RWPE2 (cell line): ENCODE measurements around the gene SPON1.

Source experiments
- ATAC-seq: fragments of 200-7000 bp; cut with Tn5 transposase; 3 replicates; pipeline ENCODE4 v1.9.1; 2021; ENCODE audit warnings: low read depth
- DNase-seq: peaks from one replicate; pipeline ENCODE4 v3.0.0-alpha.2; 2020; ENCODE audit warnings: low spot score
- H3K27ac ChIP-seq: fragments of 450-650 bp; 2 replicates; pipeline ENCODE4 v1.5.1; 2017; ENCODE audit warnings: mild to moderate bottlenecking; ENCODE audit not compliant: poor library complexity, severe bottlenecking
- H3K27me3 ChIP-seq: fragments of 250-450 bp; sonication (Bioruptor Pico); 2 replicates; pipeline ENCODE4 v1.5.1; 2021; ENCODE audit warnings: mild to moderate bottlenecking, moderate library complexity; ENCODE audit not compliant: insufficient read depth, poor library complexity, severe bottlenecking
- H3K36me3 ChIP-seq: fragments of 250-450 bp; sonication (Bioruptor Pico); 2 replicates; pipeline ENCODE4 v1.5.1; 2020; ENCODE audit warnings: low read depth, mild to moderate bottlenecking, moderate library complexity
- H3K4me1 ChIP-seq: fragments of 250-450 bp; sonication (Bioruptor Pico); 2 replicates; pipeline ENCODE4 v1.5.1; 2021; ENCODE audit warnings: mild to moderate bottlenecking, moderate library complexity; ENCODE audit not compliant: insufficient read depth, poor library complexity, severe bottlenecking
- H3K4me3 ChIP-seq: fragments of 250-450 bp; sonication (Bioruptor Pico); 2 replicates; pipeline ENCODE4 v1.5.1; 2021; ENCODE audit warnings: mild to moderate bottlenecking, moderate library complexity; ENCODE audit not compliant: severe bottlenecking
- H3K9me3 ChIP-seq: fragments of 250-450 bp; sonication (Bioruptor Pico); 2 replicates; pipeline ENCODE4 v1.5.1; 2021; ENCODE audit warnings: mild to moderate bottlenecking, moderate library complexity; ENCODE audit not compliant: severe bottlenecking
- TF ChIP-seq, protein P1 (sequence below): fragments of 450-650 bp; IDR thresholded peaks from one replicate; pipeline ENCODE4 v1.5.1; 2017; ENCODE audit warnings: mild to moderate bottlenecking, moderate library complexity; ENCODE audit not compliant: poor library complexity, severe bottlenecking

SPON1 gene

DNA sequence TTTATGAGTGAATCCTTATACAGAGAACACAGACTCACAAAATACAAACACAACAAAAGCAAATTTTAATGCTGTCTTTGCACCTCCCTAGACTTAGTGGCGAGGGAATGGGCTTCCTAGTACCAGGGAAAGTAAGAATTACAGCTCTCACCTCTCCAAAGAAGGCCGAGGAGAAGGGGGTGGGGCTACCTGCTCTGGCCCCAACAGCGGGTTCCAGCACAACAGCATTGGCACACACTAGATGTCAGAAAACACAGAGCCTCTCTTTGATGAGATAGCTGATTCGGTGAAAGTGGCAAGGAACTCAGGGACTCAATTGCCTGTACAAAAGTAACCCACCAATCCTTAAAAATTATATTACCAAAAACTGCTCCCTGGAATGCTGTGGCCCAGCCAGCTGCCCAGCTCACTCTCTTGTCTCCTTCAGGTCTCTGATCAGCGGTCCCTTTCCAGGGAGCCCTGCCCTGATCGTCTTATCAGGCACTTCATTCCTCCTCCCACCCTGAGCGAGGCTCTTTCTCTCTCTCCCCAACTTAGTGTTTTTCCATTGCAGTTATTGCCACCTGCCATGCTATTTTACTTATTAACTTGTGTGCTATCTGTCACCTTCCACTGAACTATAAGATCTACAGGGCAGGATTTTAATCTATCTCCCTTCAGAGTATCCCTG, 30.7 kb downstream of the SPON1 start:
- H3K4me3 ChIP-seq = no peak overlapping the region
- no peak overlapping the region for H3K27ac ChIP-seq
- DNase-seq (no peak), ATAC-seq (no peak)
- H3K4me1 ChIP-seq = no peaks in the 10 kb centered on the region
- H3K36me3 ChIP-seq = no peaks in the 10 kb centered on the region
- H3K27me3 ChIP-seq = no peaks in the 10 kb centered on the region
- TF ChIP-seq, protein P1, sequence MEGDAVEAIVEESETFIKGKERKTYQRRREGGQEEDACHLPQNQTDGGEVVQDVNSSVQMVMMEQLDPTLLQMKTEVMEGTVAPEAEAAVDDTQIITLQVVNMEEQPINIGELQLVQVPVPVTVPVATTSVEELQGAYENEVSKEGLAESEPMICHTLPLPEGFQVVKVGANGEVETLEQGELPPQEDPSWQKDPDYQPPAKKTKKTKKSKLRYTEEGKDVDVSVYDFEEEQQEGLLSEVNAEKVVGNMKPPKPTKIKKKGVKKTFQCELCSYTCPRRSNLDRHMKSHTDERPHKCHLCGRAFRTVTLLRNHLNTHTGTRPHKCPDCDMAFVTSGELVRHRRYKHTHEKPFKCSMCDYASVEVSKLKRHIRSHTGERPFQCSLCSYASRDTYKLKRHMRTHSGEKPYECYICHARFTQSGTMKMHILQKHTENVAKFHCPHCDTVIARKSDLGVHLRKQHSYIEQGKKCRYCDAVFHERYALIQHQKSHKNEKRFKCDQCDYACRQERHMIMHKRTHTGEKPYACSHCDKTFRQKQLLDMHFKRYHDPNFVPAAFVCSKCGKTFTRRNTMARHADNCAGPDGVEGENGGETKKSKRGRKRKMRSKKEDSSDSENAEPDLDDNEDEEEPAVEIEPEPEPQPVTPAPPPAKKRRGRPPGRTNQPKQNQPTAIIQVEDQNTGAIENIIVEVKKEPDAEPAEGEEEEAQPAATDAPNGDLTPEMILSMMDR = no peak
- H3K9me3 ChIP-seq = no peaks in the 10 kb centered on the region

DNA sequence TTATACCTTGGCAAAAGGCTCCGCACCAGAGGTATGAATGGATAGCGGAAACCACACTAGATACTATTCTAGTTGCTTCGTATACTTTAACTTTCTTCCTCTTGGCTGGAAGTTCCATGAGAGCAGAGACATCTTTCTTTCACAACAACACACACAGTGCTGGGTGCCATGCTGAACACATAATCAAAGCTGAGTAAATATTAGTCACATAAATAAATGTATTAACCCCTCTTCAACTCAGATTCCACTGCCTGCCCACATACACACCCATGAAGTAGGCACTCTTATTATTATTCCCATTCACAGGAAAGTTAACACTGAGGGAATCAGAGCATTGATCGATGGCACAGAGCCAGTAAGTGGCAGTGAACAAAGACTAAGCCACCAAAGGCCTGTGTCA, 35.4 kb downstream of the SPON1 start:
- Histone ChIP-seq H3K4me3 (no peak overlapping the region), H3K9me3 (no peaks in the 10 kb centered on the region), H3K4me1 (no peaks in the 10 kb centered on the region), H3K27ac (no peak overlapping the region), H3K27me3 (no peaks in the 10 kb centered on the region), H3K36me3 (no peaks in the 10 kb centered on the region)
- TF ChIP-seq, protein P1 = no peak
- DNase-seq (no peak), ATAC-seq (no peak)

DNA sequence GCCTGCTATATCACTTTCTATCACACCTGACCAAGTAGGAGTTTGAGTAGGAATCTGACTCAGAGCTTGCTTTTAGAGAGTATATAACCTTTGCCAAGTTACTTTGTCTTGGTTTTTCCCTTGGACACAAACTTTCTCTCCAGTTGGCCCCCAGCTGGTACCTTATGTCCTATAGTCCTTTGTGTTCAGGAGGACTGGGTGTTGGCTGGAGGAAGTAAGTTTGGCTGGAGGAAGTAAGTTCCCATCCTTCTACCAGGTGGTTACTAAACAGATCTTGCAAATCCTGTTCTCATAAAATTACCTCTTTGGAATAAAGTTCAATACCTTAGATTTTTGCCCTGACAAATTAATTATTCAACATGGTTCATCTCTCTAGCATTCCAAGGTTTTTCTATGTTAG, 37.2 kb downstream of the SPON1 start:
- no peaks in the 10 kb centered on the region for H3K36me3 ChIP-seq
- H3K27me3 ChIP-seq = no peaks in the 10 kb centered on the region
- no peak for ATAC-seq
- H3K9me3 ChIP-seq = no peaks in the 10 kb centered on the region
- H3K27ac ChIP-seq = no peak overlapping the region
- no peak for DNase-seq
- TF ChIP-seq, protein P1 = no peak
- no peaks in the 10 kb centered on the region for H3K4me1 ChIP-seq
- H3K4me3 ChIP-seq = no peak overlapping the region

DNA sequence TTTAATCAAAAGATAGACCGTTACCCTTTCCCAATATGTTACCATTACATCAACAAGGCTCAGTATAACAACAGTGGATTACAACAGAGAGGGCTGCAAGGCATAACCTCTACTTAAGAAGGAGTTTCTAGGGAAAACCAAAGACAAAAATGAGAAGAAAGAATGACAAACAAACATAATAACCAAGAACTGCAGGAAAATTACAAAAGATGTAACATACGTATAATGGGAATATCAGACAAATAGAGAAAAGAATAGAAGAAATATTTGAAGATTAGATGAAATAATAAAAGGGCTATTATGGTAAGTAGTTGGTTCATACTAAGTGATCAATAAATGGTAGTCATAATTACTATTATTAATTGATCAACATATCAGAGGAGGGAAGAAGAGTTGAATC, 39.1 kb downstream of the SPON1 start:
- DNase-seq (no peak), ATAC-seq (no peak)
- Histone ChIP-seq H3K27ac (no peak overlapping the region), H3K4me3 (no peak overlapping the region), H3K36me3 (no peaks in the 10 kb centered on the region), H3K4me1 (no peaks in the 10 kb centered on the region), H3K27me3 (no peaks in the 10 kb centered on the region), H3K9me3 (no peaks in the 10 kb centered on the region)
- TF ChIP-seq, protein P1 = no peak

DNA sequence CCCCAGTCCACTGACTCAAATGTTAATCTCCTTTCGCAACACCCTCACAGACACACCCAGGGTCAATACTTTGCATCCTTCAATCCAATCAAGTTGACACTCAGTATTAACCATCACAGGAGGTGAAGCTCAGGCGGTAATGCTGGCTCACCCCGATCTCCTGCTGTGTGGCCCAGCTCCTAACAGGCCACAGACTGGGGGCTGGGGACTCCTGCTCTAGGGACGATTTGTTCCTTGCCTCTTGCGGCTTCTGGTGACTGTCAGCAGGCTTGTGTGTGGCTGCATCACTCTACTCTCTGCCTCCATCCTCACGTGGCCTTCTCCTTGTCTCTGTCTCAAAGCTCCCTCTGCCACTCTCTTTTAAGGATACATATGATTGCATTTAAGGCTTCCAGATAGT, 45.0 kb downstream of the SPON1 start:
- ATAC-seq = no peak

More for the DNA sequence above, 45.0 kb downstream of the SPON1 start:
- H3K27ac ChIP-seq = no peak overlapping the region
- no peaks in the 10 kb centered on the region for H3K36me3 ChIP-seq
- H3K27me3 ChIP-seq = no peaks in the 10 kb centered on the region
- TF ChIP-seq, protein P1 = no peak
- no peak for DNase-seq
- no peaks in the 10 kb centered on the region for H3K9me3 ChIP-seq
- no peak overlapping the region for H3K4me3 ChIP-seq
- H3K4me1 ChIP-seq = no peaks in the 10 kb centered on the region
